ENCODE data around the gene XXYLT1. TPM values are rescaled to one million over a fixed set of nuclear protein-coding genes. Genes with fewer than 3 reads are reported as not detected.

XXYLT1 gene
- total and polyA plus RNA-seq, 8 donors = 1.8 to 5.0 (median 2.6) TPM

- H3K4me1 ChIP-seq = peaks cover 0 to 5% (median 3%) of the 10 kb centered on the region in 3 donors
- H3K9me3 ChIP-seq = no peaks in the 10 kb centered on the region
- 81 to 84% methylated on average over 14 of the region's 14 CpGs for WGBS, 2 donors
- no peaks in the 10 kb centered on the region for H3K36me3 ChIP-seq
- DNase-seq (no peak), FAIRE-seq (no peak), ATAC-seq (peak in 1 of 4 donors; percentile 41)
- no peak overlapping the region for H3K4me3 ChIP-seq
- intact Hi-C loops (cut with DNase I) = no loop called here
- no peaks in the 10 kb centered on the region for H3K27me3 ChIP-seq
- TF ChIP-seq, protein P1, sequence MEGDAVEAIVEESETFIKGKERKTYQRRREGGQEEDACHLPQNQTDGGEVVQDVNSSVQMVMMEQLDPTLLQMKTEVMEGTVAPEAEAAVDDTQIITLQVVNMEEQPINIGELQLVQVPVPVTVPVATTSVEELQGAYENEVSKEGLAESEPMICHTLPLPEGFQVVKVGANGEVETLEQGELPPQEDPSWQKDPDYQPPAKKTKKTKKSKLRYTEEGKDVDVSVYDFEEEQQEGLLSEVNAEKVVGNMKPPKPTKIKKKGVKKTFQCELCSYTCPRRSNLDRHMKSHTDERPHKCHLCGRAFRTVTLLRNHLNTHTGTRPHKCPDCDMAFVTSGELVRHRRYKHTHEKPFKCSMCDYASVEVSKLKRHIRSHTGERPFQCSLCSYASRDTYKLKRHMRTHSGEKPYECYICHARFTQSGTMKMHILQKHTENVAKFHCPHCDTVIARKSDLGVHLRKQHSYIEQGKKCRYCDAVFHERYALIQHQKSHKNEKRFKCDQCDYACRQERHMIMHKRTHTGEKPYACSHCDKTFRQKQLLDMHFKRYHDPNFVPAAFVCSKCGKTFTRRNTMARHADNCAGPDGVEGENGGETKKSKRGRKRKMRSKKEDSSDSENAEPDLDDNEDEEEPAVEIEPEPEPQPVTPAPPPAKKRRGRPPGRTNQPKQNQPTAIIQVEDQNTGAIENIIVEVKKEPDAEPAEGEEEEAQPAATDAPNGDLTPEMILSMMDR (IDR thresholded peaks at IDR 0.05) = no peak
- peak overlapping the region in 1 of 4 donors; percentile 30 for H3K27ac ChIP-seq
Observed at GRCh38 chr3:195160257-195160898, 110.6 kb downstream of the XXYLT1 start.

GRCh38 chr3:195159814-195160165 lies 111.2 kb downstream of the XXYLT1 start:
- Histone ChIP-seq H3K4me1 (peaks cover 0 to 3% (median 3%) of the 10 kb centered on the region in 3 donors), H3K9me3 (no peaks in the 10 kb centered on the region), H3K36me3 (no peaks in the 10 kb centered on the region), H3K27me3 (no peaks in the 10 kb centered on the region), H3K4me3 (no peak overlapping the region), H3K27ac (no peak overlapping the region)
- intact Hi-C loops (cut with DNase I) = no loop called here
- DNase-seq = no peak
- WGBS, 2 donors = 85 to 89% methylated on average over 6 of the region's 6 CpGs
- TF ChIP-seq, protein P1 (IDR thresholded peaks at IDR 0.05) = no peak
- FAIRE-seq = no peak
- ATAC-seq = no peak

- FAIRE-seq = no peak
- H3K4me3 ChIP-seq = no peak overlapping the region
- no peak for ATAC-seq
- no peaks in the 10 kb centered on the region for H3K9me3 ChIP-seq
- intact Hi-C loops (cut with DNase I) = no loop called here
- no peaks in the 10 kb centered on the region for H3K36me3 ChIP-seq
- no peak overlapping the region for H3K27ac ChIP-seq
- H3K27me3 ChIP-seq = no peaks in the 10 kb centered on the region
- WGBS, 2 donors = 88 to 93% methylated on average over 10 of the region's 10 CpGs
- DNase-seq = no peak
- TF ChIP-seq, protein P1 (IDR thresholded peaks at IDR 0.05) = no peak
- peaks cover 0 to 3% (median 0%) of the 10 kb centered on the region in 3 donors for H3K4me1 ChIP-seq
Observed at GRCh38 chr3:195159117-195159813, 111.7 kb downstream of the XXYLT1 start.

DNA sequence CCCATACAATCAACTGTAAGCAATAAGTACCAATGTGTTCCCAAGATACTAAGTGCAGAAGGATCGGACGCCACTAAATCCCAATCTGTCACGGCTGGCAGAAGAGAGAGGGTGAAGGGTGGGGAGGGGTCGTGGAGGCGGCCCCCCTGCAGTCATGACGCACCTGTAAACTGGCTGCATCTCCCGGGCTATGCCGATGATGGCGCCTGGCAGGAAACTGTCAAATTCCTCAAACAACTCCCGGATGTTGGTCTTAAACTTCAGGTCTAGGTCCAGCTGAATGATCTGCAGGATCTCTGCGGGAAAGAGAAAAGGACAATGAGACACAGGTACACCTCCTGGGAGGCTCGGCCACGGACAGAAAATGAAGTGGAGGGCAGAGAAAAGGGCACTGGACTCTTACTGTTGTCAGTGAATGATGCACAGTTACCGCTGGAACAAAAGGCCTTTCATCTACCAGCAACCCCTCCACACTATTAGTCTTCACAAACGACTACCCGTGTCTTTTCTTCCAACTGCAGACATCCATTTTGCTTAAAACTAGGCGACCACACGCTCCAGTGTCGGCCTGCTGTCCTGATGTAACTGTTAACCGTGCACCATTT lies 114.6 kb downstream of the XXYLT1 start:
- ATAC-seq (no peak), FAIRE-seq (no peak), DNase-seq (no peak)
- Histone ChIP-seq H3K27me3 (no peaks in the 10 kb centered on the region), H3K9me3 (no peaks in the 10 kb centered on the region), H3K4me3 (no peak overlapping the region), H3K27ac (no peak overlapping the region), H3K4me1 (peaks cover 0 to under 1% (median 0%) of the 10 kb centered on the region in 3 donors), H3K36me3 (no peaks in the 10 kb centered on the region)
- TF ChIP-seq, protein P1 (IDR thresholded peaks at IDR 0.05) = no peak
- intact Hi-C loops (cut with DNase I) = no loop called here
- WGBS, 2 donors = 83 to 84% methylated on average over 20 of the region's 20 CpGs

Data from pancreas (tissue), 10 donors.